ENCODE data around the gene GRK4.

DNA sequence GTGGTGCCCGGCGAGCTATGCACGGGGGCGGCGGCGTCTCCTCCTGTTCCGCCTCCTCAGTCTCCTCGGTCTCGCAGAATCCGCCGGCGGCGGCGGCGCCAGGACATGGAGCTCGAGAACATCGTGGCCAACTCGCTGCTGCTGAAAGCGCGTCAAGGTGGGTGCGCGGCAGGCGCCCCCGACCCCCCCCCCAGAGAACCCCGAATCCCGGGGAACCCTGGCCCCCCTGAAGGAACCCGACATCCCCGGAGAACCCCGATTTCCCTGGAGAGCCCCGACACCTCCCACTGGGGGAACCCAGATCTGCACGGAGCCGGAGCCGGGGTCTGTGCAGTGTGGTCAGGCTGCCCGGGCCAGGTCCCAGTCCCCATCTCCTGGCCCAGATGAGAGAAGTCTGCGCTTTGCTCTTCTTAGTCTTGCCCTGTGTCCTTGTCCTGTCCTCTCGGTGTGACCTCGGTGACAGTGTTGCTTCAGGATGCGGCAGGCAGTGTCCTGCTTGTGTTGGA is 648 bp downstream of the GRK4 start:
- TF ChIP-seq, protein P1, sequence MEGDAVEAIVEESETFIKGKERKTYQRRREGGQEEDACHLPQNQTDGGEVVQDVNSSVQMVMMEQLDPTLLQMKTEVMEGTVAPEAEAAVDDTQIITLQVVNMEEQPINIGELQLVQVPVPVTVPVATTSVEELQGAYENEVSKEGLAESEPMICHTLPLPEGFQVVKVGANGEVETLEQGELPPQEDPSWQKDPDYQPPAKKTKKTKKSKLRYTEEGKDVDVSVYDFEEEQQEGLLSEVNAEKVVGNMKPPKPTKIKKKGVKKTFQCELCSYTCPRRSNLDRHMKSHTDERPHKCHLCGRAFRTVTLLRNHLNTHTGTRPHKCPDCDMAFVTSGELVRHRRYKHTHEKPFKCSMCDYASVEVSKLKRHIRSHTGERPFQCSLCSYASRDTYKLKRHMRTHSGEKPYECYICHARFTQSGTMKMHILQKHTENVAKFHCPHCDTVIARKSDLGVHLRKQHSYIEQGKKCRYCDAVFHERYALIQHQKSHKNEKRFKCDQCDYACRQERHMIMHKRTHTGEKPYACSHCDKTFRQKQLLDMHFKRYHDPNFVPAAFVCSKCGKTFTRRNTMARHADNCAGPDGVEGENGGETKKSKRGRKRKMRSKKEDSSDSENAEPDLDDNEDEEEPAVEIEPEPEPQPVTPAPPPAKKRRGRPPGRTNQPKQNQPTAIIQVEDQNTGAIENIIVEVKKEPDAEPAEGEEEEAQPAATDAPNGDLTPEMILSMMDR (IDR thresholded peaks at IDR 0.05; ENCODE audit: insufficient read depth, low read length, poor library complexity, severe bottlenecking): no peak
- no peak for TF ChIP-seq EZH2phosphoT487 (conservative IDR thresholded peaks at IDR 0.05; ENCODE audit: low read length)
